ENCODE measurements around the gene SNAI3.

The SNAI3 gene

GRCh38 chr16:88649195-88649923 is 36.9 kb downstream of the SNAI3 start:
- DNase-seq: no peak

DNA sequence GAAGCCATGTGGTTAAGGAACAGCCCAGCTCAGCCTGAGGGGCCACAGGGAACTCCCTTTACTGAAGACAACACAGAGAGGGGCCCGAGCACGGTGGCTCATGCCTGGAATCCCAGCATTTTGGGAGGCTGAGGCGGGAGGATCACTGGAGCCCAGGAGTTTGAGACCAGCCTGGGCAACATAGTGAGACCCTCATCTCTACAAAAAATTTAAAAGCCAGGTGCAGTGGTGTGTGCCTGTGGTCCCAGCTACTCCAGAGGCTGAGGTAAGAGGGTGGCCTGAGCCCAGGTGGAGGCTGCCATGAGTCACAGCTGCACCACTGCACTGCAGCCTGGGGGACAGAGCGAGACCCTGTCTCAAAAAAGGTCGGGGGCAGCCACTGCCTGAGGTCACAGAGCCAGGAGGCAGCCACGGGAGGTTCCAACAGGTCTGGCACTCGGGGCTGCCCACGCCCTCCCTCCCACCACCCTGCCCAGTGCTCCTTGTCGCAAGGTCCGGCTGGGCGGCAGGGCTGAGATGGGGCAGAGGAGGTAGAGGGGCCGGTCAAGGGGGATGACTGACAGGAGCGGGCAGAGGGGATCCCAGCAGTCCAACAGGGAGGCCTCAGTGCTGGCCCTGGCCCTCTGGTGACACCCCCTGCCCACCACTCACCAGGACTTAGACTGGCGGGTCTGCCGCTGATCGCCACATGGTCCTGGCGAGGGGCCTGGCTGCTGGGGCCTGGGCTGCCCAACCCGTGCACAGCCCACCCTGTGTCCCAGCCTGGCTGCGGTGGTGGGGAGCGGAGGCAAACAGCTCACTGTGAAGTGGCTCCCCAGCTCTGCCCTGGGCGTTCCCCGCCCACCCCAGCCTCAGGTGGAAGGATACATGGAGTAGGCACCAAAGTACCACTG is 38.9 kb downstream of the SNAI3 start:
- no peak for DNase-seq

- DNase-seq: no peak
Observed at GRCh38 chr16:88646345-88647034, 39.8 kb downstream of the SNAI3 start.

GRCh38 chr16:88645941-88646340 is 40.4 kb downstream of the SNAI3 start:
- no peak for DNase-seq

GRCh38 chr16:88645455-88645854 is 40.9 kb downstream of the SNAI3 start:
- DNase-seq: no peak

GRCh38 chr16:88643644-88643932 is 42.7 kb downstream of the SNAI3 start:
- no peak for DNase-seq

DNA sequence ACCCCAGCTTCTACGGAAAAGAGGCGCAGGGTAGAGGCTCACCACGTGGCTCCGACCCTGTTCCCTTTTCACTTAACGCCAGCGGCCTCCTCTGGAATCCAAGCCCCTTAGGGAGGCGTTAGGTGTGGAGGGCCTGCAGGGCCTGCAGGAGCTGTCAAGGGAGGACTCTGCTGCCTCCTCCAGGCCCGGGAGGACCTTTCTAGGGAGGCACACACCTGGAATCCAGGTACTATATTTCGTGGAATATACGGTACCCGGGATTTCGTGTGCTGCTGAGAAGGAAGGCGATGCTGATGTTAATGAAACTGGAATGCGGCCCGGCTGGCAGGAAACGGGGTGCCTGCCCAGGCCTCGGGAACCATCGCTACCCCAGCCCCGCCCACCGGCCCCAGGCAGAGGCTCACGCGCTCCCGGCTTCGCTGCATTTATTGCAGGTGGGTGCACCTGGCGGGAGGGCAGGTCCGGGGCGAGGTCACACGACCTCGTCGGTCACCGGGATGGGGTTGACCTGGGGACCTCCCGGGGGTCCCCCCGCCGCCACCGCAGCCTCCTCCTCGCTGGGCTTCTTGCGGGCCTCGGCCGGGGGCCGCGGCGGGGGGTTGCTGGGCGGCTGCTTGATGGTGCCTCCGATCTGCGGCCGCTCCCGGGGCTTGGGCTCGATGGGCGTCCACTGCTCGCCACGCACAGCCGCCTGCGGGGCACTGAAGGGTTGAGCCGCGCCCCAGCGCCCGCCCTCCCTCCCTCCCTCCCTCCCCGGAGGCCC is 43.2 kb downstream of the SNAI3 start:
- no peak for DNase-seq

DNA sequence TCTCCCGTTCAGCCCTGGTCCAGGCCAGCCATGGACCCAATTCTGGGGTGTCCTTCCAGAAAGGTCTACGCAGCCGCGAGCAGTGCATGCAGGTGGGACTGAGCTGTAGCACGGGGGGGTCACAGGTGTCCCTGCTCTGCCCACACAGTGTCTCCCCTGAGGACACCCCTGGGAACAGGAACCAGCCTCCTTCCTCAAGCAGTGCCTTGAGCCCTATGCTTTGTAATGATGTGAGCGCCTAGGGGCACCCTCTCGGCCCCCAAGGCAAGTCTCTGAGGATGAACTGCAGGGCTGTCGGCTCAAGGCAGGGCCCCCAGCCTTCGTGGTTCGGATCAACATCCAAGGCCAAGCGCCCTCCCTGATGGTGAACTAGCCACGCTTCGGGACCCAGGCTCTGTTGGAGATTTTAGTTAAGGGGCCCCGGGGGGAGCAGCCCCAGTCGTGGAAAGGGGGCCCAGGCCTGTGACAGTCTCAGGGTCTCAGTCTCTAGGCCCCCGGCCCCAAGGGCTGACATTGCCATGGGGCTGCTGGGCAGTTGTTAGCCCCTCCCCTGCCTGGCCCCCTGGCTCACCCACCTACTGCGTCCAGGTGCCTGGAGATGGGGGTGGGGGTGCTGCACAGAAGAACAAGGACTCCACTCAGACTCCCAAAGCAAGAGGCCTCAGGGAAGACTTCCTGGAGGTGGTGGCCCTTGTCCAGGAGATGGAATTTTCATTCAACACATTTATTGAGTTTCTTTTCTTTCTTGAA is 45.6 kb downstream of the SNAI3 start:
- no peak for DNase-seq

GRCh38 chr16:88640039-88640495 is 46.2 kb downstream of the SNAI3 start:
- no peak for DNase-seq

DNA sequence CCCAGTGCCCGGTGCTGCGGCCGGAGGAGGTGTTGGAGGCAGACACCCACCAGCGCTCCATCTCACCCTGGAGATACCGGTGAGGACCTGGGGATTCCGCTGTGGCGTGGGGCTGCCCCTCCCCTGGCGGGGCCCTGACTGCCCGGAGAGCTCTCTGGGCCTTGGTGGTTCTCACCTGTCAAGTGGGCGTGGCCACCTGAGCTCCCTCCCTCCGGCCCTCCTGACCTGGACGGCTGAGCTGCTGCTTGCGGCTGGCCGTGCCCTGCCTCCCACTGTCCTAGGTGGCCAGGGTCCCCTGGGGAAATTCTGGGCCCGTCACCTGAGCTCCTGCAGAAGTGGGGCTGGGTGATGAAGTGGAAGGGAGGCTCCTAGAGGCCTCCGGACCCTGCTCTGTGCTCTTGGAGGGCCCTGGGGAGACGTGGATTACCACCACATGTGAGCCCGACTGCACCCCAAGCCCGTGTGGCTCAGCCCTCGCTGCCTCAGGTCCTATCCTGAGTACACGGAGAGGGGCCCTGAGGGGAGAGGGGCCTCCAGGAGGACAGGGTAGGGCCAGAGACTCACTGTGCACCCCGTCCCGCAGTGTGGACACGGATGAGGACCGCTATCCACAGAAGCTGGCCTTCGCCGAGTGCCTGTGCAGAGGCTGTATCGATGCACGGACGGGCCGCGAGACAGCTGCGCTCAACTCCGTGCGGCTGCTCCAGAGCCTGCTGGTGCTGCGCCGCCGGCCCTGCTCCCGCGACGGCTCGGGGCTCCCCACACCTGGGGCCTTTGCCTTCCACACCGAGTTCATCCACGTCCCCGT is 46.9 kb downstream of the SNAI3 start:
- DNase-seq: no peak

GRCh38 chr16:88638323-88639230 is 47.7 kb downstream of the SNAI3 start, which contains the start of gene IL17C:
Gene IL17C, plus strand, starts transcription at chr16:88638572. Its CDS starts 70 bp downstream, at chr16:88638642.
- no peak for DNase-seq

DNA sequence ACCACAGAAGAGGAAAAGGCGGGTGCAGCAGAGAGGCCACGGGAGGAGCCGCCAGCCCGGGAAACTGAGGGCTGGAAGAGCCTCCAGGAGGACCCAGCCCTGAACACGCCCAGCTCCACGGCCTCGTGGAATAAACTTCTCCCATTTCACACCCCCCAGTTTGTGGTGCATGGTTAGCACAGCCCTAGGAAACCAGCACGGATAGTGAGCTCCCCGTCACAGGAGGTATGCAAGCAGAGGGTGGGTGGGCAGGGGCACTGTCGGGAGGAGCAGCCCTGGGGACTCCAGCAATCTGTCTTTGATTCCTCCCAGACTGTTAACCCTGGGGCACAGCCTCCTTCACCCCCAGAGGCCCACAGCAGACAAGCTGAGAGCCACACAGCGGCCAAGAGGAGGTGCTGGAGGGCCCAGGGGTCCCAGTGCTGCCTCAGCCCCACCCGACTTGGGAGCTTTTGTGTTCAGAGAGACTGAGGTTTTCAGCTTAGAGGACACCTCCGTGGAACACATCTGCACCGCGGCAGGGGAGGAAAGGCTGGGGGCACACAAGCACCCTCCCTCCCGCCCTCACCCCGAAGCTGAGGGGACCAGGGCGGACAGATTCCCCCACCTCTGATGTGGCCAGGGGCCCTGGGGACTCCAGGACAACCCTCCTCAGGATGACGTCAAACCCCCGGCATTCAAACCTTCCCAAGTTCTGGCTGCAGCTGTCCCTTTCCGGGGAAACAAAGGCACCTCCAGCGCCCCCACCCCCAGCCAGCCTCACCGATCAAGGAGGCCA is 49.6 kb downstream of the SNAI3 start:
- no peak for DNase-seq

- no peak for DNase-seq
Observed at GRCh38 chr16:88635671-88636319, 50.5 kb downstream of the SNAI3 start.

DNA sequence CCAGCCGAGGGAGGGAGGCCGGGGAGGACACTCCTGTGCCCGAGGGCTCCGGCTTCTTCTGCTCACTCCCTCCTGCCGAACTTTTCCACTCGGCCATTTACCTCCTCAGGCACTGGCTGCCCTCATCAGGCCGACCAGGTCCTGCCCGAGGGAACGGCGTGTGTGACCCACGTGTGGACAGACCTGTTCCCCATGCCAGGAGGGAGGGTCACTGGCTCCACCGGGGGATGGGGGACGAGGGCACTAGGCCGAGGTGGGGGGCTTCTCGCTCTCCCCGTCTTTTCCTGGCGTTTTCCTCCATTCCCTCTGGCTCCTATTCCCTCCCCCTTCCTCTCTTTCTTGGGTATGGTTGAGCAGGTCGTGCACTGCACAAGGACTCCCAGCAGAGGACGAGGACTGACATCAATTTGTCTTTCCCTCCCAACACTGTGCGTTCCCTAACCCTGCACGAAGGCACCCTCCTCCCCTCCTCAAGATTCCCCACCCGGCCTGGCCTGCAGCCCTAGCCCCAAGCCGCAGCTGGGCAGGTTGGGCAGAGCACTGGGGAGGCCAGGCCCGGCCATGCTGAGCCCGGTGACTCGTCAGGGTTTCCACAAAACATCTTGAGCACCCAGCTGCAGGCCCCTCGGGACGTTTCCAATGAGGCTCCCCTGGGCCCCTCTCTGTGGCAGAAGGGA is 51.2 kb downstream of the SNAI3 start:
- DNase-seq: no peak

DNA sequence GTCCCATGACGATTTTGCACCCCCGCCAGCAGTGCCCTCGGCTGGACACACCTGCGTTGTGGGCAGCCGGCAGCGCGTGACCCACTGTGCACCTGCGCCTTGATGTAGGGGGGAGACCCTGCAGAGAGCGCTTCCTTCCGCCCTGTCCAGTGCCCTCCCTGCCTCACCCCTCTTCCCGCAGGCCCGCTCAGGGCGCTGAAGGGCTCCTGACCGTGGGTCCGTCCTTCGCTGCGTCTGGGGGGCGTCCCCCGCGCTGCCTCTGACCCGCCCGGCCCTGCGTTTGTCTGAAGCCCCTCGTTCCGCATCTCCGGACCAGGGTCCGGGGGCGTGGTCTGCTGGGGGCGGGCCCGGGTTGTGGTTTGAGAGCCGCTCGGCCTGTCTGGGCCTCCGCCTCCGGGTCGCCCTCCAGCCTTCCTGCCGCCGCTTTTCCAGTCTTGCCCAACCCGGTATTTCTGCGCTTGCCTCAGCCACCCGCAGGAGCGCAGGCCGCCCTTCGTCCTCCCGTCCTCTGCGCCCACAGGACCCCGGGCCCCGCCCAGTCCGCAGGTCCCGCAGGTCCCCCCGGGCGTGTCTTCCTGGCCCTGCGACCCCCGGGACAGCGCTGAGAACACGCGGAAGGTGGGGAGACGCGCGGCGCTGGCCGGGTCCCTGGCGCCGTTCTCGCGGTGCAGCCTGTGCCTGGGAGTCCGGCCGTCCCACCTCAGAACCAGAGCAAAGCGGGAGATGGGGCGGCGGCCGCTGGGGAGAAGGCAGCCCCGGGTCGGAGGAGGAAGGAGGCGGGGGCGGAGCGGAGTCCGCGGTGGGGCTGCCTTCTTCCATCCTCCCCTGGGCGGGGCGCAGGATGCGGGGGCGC is 51.9 kb downstream of the SNAI3 start:
- peak; percentile 43 for DNase-seq

DNA sequence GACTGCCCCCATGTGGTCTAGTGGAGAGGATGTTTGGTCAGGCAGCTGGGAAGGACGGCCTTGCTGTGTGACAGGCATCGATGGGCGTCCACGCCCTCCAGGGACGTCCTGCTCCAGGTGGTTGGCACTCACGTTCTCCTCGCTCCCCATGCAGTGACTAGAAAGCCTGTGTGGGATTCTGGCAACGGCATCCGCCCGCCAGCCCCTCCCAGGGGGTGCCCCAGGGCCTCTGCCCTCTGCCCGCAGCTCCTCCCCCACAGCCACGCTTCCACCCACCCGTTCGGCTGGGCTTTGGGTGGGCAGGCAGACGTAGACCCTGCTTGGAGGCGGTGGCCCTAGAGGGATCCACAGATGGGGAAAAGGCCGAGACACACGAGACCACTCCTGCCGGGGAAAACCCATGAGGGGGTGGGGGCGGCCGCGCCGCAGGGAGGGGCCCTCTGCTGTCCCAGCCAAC is 52.6 kb downstream of the SNAI3 start:
- DNase-seq: peak; percentile 49

- no peak for DNase-seq
Observed at GRCh38 chr16:88632587-88632930, 53.7 kb downstream of the SNAI3 start.
